GM18517 (cell line): ENCODE measurements around the gene DYNLT3.
A peak's percentile ranks its signal among the peaks of the same experiment; 100 is the strongest.

Experiments
- ATAC-seq: cut with Tn5 transposase; IDR thresholded peaks from one replicate; pipeline ENCODE4 v1.9.1; 2021; ENCODE audit warnings: mild to moderate bottlenecking, moderate library complexity; ENCODE audit not compliant: unreplicated experiment

The DYNLT3 gene

GRCh38 chrX:37846141-37846540 lies 1.2 kb downstream of the DYNLT3 start:
- no peak for ATAC-seq

GRCh38 chrX:37844622-37845021 lies 2.7 kb downstream of the DYNLT3 start:
- ATAC-seq: no peak

GRCh38 chrX:37840931-37841330 lies 6.4 kb downstream of the DYNLT3 start:
- ATAC-seq: no peak

- ATAC-seq: no peak
Measured at GRCh38 chrX:37834937-37835336, 12.4 kb downstream of the DYNLT3 start.

- no peak for ATAC-seq
Measured at GRCh38 chrX:37830371-37830770, 17.0 kb downstream of the DYNLT3 start.

- no peak for ATAC-seq
Measured at GRCh38 chrX:37829721-37830120, 17.6 kb downstream of the DYNLT3 start.

GRCh38 chrX:37825215-37825842 lies 22.0 kb downstream of the DYNLT3 start:
- peak; percentile 70 for ATAC-seq

GRCh38 chrX:37824491-37825214 lies 22.7 kb downstream of the DYNLT3 start:
- no peak for ATAC-seq

- no peak for ATAC-seq
Measured at GRCh38 chrX:37820646-37821045, 26.7 kb downstream of the DYNLT3 start.

GRCh38 chrX:37818031-37818430 lies 29.3 kb downstream of the DYNLT3 start:
- ATAC-seq: peak; percentile 46

GRCh38 chrX:37817579-37817978 lies 29.8 kb downstream of the DYNLT3 start:
- peak; percentile 40 for ATAC-seq

- ATAC-seq: peak; percentile 9
Measured at GRCh38 chrX:37817176-37817575, 30.2 kb downstream of the DYNLT3 start.

GRCh38 chrX:37816766-37817165 lies 30.6 kb downstream of the DYNLT3 start:
- peak; percentile 13 for ATAC-seq

GRCh38 chrX:37815366-37815765 lies 32.0 kb downstream of the DYNLT3 start:
- peak; percentile 32 for ATAC-seq

GRCh38 chrX:37813570-37813969 lies 33.8 kb downstream of the DYNLT3 start:
- ATAC-seq: no peak

GRCh38 chrX:37812110-37812509 lies 35.3 kb downstream of the DYNLT3 start:
- ATAC-seq: no peak

- ATAC-seq: no peak
Measured at GRCh38 chrX:37809970-37810369, 37.4 kb downstream of the DYNLT3 start.

- ATAC-seq: no peak
Measured at GRCh38 chrX:37803057-37803456, 44.3 kb downstream of the DYNLT3 start.

- ATAC-seq: no peak
Measured at GRCh38 chrX:37802028-37802427, 45.3 kb downstream of the DYNLT3 start.

GRCh38 chrX:37800717-37801116 lies 46.7 kb downstream of the DYNLT3 start:
- ATAC-seq: no peak

- no peak for ATAC-seq
Measured at GRCh38 chrX:37799936-37800335, 47.4 kb downstream of the DYNLT3 start.

GRCh38 chrX:37796805-37797204 lies 50.6 kb downstream of the DYNLT3 start:
- peak; percentile 75 for ATAC-seq

GRCh38 chrX:37796310-37796709 lies 51.1 kb downstream of the DYNLT3 start:
- no peak for ATAC-seq
